Measurements from ENCODE around the gene NEUROD2. TPM values are rescaled to one million over a fixed set of nuclear protein-coding genes. Genes with fewer than 3 reads are reported as not detected.

Gene NEUROD2
- total RNA-seq, 1 donor from 2014 or later = not detected

GRCh38 chr17:39632153-39632941 is 24.6 kb upstream of the NEUROD2 start:
- no peaks in the 10 kb centered on the region for H3K36me3 Mint-ChIP-seq
- H3K9me3 Mint-ChIP-seq = no peaks in the 10 kb centered on the region
- no peak overlapping the region for H3K9ac ChIP-seq
- peaks cover 19% of the 10 kb centered on the region for H3K27me3 ChIP-seq
- H3K4me3 Mint-ChIP-seq = no peak overlapping the region
- H3K4me2 ChIP-seq = no peak overlapping the region
- H3K9me3 ChIP-seq (ENCODE audit: low read depth) = no peaks in the 10 kb centered on the region
- no peak overlapping the region for H3K4me3 ChIP-seq
- no peaks in the 10 kb centered on the region for H3K36me3 ChIP-seq
- H3F3A ChIP-seq (ENCODE audit: low read depth) = peaks cover 32% of the 10 kb centered on the region
- peaks cover 12% of the 10 kb centered on the region for H4K20me1 ChIP-seq (ENCODE audit: low read depth)
- no peak overlapping the region for H3K27ac Mint-ChIP-seq
- H3K4me1 Mint-ChIP-seq = peaks cover 29% of the 10 kb centered on the region
- no peak overlapping the region for H2AFZ ChIP-seq (replicated peaks)
- H3K4me1 ChIP-seq = peaks cover 28% of the 10 kb centered on the region
- TF ChIP-seq CTCF (IDR thresholded peaks at IDR 0.05) (no peak), EZH2 (IDR thresholded peaks at IDR 0.05) (no peak), EZH2phosphoT487 (IDR thresholded peaks at IDR 0.05) (no peak)
- DNase-seq (ENCODE audit: low spot score) = no peak
- peaks cover 30% of the 10 kb centered on the region for H3K27me3 Mint-ChIP-seq (ENCODE audit: insufficient read depth, low read depth)
- H3K79me2 ChIP-seq (ENCODE audit: low read depth) = no peaks in the 10 kb centered on the region
- H3K27ac ChIP-seq = no peak overlapping the region

GRCh38 chr17:39631403-39631802 is 23.7 kb upstream of the NEUROD2 start:
- Mint-ChIP-seq H3K4me3 (no peak overlapping the region), H3K27ac (peak overlapping the region; percentile 89), H3K27me3 (ENCODE audit: insufficient read depth, low read depth) (peaks cover 35% of the 10 kb centered on the region), H3K36me3 (no peaks in the 10 kb centered on the region), H3K9me3 (no peaks in the 10 kb centered on the region), H3K4me1 (peaks cover 26% of the 10 kb centered on the region)
- Histone ChIP-seq H3K9ac (no peak overlapping the region), H3K79me2 (ENCODE audit: low read depth) (no peaks in the 10 kb centered on the region), H2AFZ (replicated peaks) (no peak overlapping the region), H3K36me3 (no peaks in the 10 kb centered on the region), H4K20me1 (ENCODE audit: low read depth) (peaks cover 13% of the 10 kb centered on the region), H3K4me3 (no peak overlapping the region), H3K27me3 (peaks cover 28% of the 10 kb centered on the region), H3K9me3 (ENCODE audit: low read depth) (no peaks in the 10 kb centered on the region), H3F3A (ENCODE audit: low read depth) (peaks cover 30% of the 10 kb centered on the region), H3K27ac (no peak overlapping the region), H3K4me1 (peaks cover 31% of the 10 kb centered on the region), H3K4me2 (no peak overlapping the region)
- DNase-seq (ENCODE audit: low spot score) = no peak
- TF ChIP-seq EZH2phosphoT487 (IDR thresholded peaks at IDR 0.05) = no peak
- TF ChIP-seq EZH2 (IDR thresholded peaks at IDR 0.05) = no peak
- no peak for TF ChIP-seq CTCF (IDR thresholded peaks at IDR 0.05)

GRCh38 chr17:39629898-39630297 is 22.2 kb upstream of the NEUROD2 start:
- no peaks in the 10 kb centered on the region for H3K36me3 ChIP-seq
- Mint-ChIP-seq H3K36me3 (no peaks in the 10 kb centered on the region), H3K9me3 (no peaks in the 10 kb centered on the region), H3K27me3 (ENCODE audit: insufficient read depth, low read depth) (peaks cover 44% of the 10 kb centered on the region), H3K4me3 (no peak overlapping the region), H3K4me1 (peaks cover 27% of the 10 kb centered on the region), H3K27ac (no peak overlapping the region)
- H2AFZ ChIP-seq (replicated peaks) = no peak overlapping the region
- peaks cover 13% of the 10 kb centered on the region for H4K20me1 ChIP-seq (ENCODE audit: low read depth)
- H3K27ac ChIP-seq = no peak overlapping the region
- peaks cover 23% of the 10 kb centered on the region for H3F3A ChIP-seq (ENCODE audit: low read depth)
- H3K9me3 ChIP-seq (ENCODE audit: low read depth) = no peaks in the 10 kb centered on the region
- peaks cover 43% of the 10 kb centered on the region for H3K27me3 ChIP-seq
- no peak for TF ChIP-seq EZH2 (IDR thresholded peaks at IDR 0.05)
- no peak for TF ChIP-seq EZH2phosphoT487 (IDR thresholded peaks at IDR 0.05)
- no peak for TF ChIP-seq CTCF (IDR thresholded peaks at IDR 0.05)
- no peaks in the 10 kb centered on the region for H3K79me2 ChIP-seq (ENCODE audit: low read depth)
- no peak overlapping the region for H3K4me2 ChIP-seq
- no peak overlapping the region for H3K9ac ChIP-seq
- peaks cover 28% of the 10 kb centered on the region for H3K4me1 ChIP-seq
- H3K4me3 ChIP-seq = no peak overlapping the region
- no peak for DNase-seq (ENCODE audit: low spot score)

Data from neural progenitor cell (in vitro differentiated cells).